ENCODE results near the gene B3GAT1.

B3GAT1 gene

DNA sequence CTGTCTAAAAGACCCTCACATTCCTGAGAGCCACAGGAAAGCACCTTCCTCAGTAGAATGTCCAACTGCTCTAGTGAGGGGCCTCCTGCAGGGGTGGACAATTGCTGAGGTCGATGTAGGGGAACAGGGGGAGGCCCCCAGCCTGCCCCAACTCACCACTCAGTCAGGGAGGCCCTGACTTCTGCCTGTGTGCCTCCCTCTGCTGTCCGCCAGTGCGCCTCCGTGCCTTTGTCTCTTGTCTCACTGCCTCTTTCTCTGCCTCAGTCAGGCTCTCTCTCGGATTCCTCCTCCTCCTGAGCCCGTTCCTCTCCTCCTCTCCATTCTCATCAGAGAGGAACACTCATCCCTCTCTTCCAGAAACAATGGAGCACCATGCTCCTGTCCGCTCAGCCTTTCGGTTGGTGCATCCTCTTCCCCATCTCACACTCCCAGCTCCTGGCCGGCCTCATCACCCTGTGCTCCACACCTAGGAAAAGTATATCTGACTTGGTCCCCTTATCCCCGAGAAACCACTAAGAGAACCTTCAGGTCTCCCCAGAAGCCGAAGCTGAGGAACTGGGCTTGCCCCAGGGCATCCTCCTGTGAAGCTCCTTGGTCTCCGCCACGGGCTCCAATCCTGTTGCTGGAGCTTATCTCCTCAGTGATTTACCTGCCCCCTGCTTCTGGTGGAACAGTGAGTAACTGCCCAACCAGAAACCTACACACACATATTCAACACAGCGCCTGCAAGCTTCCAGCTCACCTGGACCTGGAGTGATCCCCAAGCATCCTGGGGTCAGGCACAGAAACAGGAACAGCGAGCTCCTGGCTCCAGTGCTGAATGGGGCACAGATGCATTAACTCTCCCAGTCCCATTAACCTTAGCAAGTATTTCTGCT lies 2.3 kb downstream of the B3GAT1 start:
- no peak for TF ChIP-seq EZH2phosphoT487 (IDR thresholded peaks at IDR 0.05; ENCODE audit: low read length)
- TF ChIP-seq, protein P1, sequence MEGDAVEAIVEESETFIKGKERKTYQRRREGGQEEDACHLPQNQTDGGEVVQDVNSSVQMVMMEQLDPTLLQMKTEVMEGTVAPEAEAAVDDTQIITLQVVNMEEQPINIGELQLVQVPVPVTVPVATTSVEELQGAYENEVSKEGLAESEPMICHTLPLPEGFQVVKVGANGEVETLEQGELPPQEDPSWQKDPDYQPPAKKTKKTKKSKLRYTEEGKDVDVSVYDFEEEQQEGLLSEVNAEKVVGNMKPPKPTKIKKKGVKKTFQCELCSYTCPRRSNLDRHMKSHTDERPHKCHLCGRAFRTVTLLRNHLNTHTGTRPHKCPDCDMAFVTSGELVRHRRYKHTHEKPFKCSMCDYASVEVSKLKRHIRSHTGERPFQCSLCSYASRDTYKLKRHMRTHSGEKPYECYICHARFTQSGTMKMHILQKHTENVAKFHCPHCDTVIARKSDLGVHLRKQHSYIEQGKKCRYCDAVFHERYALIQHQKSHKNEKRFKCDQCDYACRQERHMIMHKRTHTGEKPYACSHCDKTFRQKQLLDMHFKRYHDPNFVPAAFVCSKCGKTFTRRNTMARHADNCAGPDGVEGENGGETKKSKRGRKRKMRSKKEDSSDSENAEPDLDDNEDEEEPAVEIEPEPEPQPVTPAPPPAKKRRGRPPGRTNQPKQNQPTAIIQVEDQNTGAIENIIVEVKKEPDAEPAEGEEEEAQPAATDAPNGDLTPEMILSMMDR (IDR thresholded peaks at IDR 0.05; ENCODE audit: low read length), result no peak
- no peak for TF ChIP-seq EZH2 (optimal IDR thresholded peaks at IDR 0.05; ENCODE audit: low read depth, low read length)
- no peaks in the 10 kb centered on the region for H3K27me3 ChIP-seq (replicated peaks; ENCODE audit: insufficient read depth, low read length)
- H2AFZ ChIP-seq (ENCODE audit: low read length), result no peak overlapping the region
- no peaks in the 10 kb centered on the region for H3F3A ChIP-seq (ENCODE audit: insufficient read depth, low read length)
- H3K4me3 ChIP-seq (ENCODE audit: low read length), result no peak overlapping the region
- no peak overlapping the region for H3K27ac ChIP-seq (ENCODE audit: low read length)
- no peaks in the 10 kb centered on the region for H4K20me1 ChIP-seq (ENCODE audit: insufficient read depth, low read length)
- H3K79me2 ChIP-seq (ENCODE audit: low read length), result no peaks in the 10 kb centered on the region
- no peak overlapping the region for H3K4me2 ChIP-seq (ENCODE audit: low read depth, low read length)
- H3K9me3 ChIP-seq (replicated peaks; ENCODE audit: insufficient read depth, low read length), result no peaks in the 10 kb centered on the region
- no peaks in the 10 kb centered on the region for H3K4me1 ChIP-seq (ENCODE audit: low read length)
- H3K9ac ChIP-seq (ENCODE audit: low read length), result no peak overlapping the region
- H3K9me2 ChIP-seq (replicated peaks; ENCODE audit: insufficient read depth, low read length), result no peaks in the 10 kb centered on the region
- H3K36me3 ChIP-seq (replicated peaks; ENCODE audit: insufficient read depth, low read length), result no peaks in the 10 kb centered on the region
- DNase-seq, result no peak

DNA sequence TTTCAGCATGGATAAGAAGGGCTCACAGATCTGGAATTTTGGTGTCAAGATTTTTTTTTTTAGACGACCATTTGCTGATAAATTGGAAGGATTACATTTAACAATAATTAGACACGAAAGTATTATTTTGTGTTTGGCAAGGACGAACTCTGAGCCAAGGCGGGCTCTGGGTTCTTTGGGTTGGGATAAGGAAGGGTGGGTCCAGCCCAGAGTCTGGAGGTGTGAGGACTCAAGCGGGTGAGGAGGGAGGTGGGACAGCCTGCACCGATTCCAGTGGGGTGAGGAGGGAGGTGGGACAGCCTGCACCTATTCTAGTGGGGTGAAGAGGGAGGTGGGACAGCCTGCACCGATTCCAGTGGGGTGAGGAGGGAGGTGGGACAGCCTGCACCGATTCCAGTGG lies 4.1 kb downstream of the B3GAT1 start:
- H3K36me3 ChIP-seq (replicated peaks; ENCODE audit: insufficient read depth, low read length), result no peaks in the 10 kb centered on the region
- no peaks in the 10 kb centered on the region for H3K9me2 ChIP-seq (replicated peaks; ENCODE audit: insufficient read depth, low read length)
- H3K27me3 ChIP-seq (replicated peaks; ENCODE audit: insufficient read depth, low read length), result no peaks in the 10 kb centered on the region
- H3K79me2 ChIP-seq (ENCODE audit: low read length), result no peaks in the 10 kb centered on the region
- no peak for DNase-seq
- no peak overlapping the region for H3K27ac ChIP-seq (ENCODE audit: low read length)
- TF ChIP-seq EZH2phosphoT487 (IDR thresholded peaks at IDR 0.05; ENCODE audit: low read length), result no peak
- no peak overlapping the region for H3K9ac ChIP-seq (ENCODE audit: low read length)
- H3F3A ChIP-seq (ENCODE audit: insufficient read depth, low read length), result no peaks in the 10 kb centered on the region
- H3K9me3 ChIP-seq (replicated peaks; ENCODE audit: insufficient read depth, low read length), result no peaks in the 10 kb centered on the region
- H2AFZ ChIP-seq (ENCODE audit: low read length), result no peak overlapping the region
- H3K4me2 ChIP-seq (ENCODE audit: low read depth, low read length), result no peak overlapping the region
- no peaks in the 10 kb centered on the region for H4K20me1 ChIP-seq (ENCODE audit: insufficient read depth, low read length)
- no peaks in the 10 kb centered on the region for H3K4me1 ChIP-seq (ENCODE audit: low read length)
- no peak overlapping the region for H3K4me3 ChIP-seq (ENCODE audit: low read length)

DNA sequence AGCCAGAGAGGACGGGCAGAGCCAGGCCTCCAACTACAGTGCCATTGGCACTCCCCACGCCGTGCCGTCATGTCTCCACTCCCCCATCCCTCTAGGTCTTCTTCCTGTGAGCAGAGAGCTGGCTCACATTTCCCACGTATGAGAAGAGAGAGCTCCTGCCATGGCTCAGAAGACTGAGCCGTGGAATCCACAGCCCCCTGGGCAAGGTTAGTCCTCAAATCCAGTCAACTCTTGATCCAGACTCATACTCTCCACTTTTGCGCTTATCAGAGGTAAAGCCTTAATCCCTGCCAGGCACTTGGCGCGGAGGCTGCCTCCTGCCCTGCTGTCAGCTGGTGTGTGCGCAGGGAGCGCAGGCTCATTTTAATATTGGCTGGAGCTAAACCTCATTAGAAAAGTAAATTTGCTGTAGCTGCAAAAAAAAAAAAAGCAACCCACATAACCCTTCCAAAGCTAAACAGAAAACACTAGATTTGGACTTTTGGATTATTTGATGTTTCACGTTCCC lies 4.7 kb downstream of the B3GAT1 start:
- Histone ChIP-seq H3K27me3 (replicated peaks; ENCODE audit: insufficient read depth, low read length) (no peaks in the 10 kb centered on the region), H3K36me3 (replicated peaks; ENCODE audit: insufficient read depth, low read length) (no peaks in the 10 kb centered on the region), H3K4me1 (ENCODE audit: low read length) (no peaks in the 10 kb centered on the region), H3K4me2 (ENCODE audit: low read depth, low read length) (no peak overlapping the region), H3K27ac (ENCODE audit: low read length) (no peak overlapping the region), H3K9ac (ENCODE audit: low read length) (no peak overlapping the region), H3K79me2 (ENCODE audit: low read length) (no peaks in the 10 kb centered on the region), H4K20me1 (ENCODE audit: insufficient read depth, low read length) (no peaks in the 10 kb centered on the region), H3K4me3 (ENCODE audit: low read length) (no peak overlapping the region), H3K9me2 (replicated peaks; ENCODE audit: insufficient read depth, low read length) (no peaks in the 10 kb centered on the region), H2AFZ (ENCODE audit: low read length) (no peak overlapping the region), H3F3A (ENCODE audit: insufficient read depth, low read length) (no peaks in the 10 kb centered on the region), H3K9me3 (replicated peaks; ENCODE audit: insufficient read depth, low read length) (no peaks in the 10 kb centered on the region)
- DNase-seq, result no peak
- TF ChIP-seq, protein P1 (IDR thresholded peaks at IDR 0.05; ENCODE audit: low read length), result no peak
- TF ChIP-seq EZH2phosphoT487 (IDR thresholded peaks at IDR 0.05; ENCODE audit: low read length), result no peak
- TF ChIP-seq EZH2 (optimal IDR thresholded peaks at IDR 0.05; ENCODE audit: low read depth, low read length), result no peak
